Measurements from ENCODE around the gene ESR1.
"Not testable (repeated sequence)": the region's sequence is repeated elsewhere in the genome, so short reads cannot be mapped to it uniquely, and the experiment has no call there.

ESR1 gene

GRCh38 chr6:152127432-152128165, 320.1 kb downstream of the ESR1 start:
- no peak overlapping the region for H3K27ac ChIP-seq
- TF ChIP-seq CTCF (conservative IDR thresholded peaks at IDR 0.05) = no peak

- TF ChIP-seq CTCF (conservative IDR thresholded peaks at IDR 0.05) = no peak
- no peak overlapping the region for H3K27ac ChIP-seq
These were observed 322.2 kb downstream of the ESR1 start for GRCh38 chr6:152129691-152130151.

GRCh38 chr6:152130441-152130840, 323.0 kb downstream of the ESR1 start:
- H3K27ac ChIP-seq = no peak overlapping the region
- TF ChIP-seq CTCF (conservative IDR thresholded peaks at IDR 0.05) = no peak

- H3K27ac ChIP-seq = no peak overlapping the region
- no peak for TF ChIP-seq CTCF (conservative IDR thresholded peaks at IDR 0.05)
These were observed 328.4 kb downstream of the ESR1 start for GRCh38 chr6:152135755-152136448.

GRCh38 chr6:152136449-152136825, 329.0 kb downstream of the ESR1 start:
- H3K27ac ChIP-seq = no peak overlapping the region
- TF ChIP-seq CTCF (conservative IDR thresholded peaks at IDR 0.05) = no peak

GRCh38 chr6:152138344-152138743, 330.9 kb downstream of the ESR1 start:
- H3K27ac ChIP-seq = not testable (repeated sequence)

- TF ChIP-seq CTCF (conservative IDR thresholded peaks at IDR 0.05) = no peak
- H3K27ac ChIP-seq = no peak overlapping the region
These were observed 334.6 kb downstream of the ESR1 start for GRCh38 chr6:152142105-152142504.

GRCh38 chr6:152143359-152143758, 335.9 kb downstream of the ESR1 start:
- H3K27ac ChIP-seq = no peak overlapping the region
- no peak for TF ChIP-seq CTCF (conservative IDR thresholded peaks at IDR 0.05)

Data from VCaP (cell line).